Measurements from ENCODE around the gene USHBP1.

USHBP1 gene

GRCh38 chr19:17229890-17230289 lies 34.7 kb downstream of the USHBP1 start:
- no peak overlapping the region for H3K9ac ChIP-seq (ENCODE audit: low read length)
- no peak overlapping the region for H2AFZ ChIP-seq (ENCODE audit: low read length)
- DNase-seq = no peak
- H3K9me3 ChIP-seq (replicated peaks; ENCODE audit: insufficient read depth, low read length) = no peaks in the 10 kb centered on the region
- no peaks in the 10 kb centered on the region for H3K9me2 ChIP-seq (replicated peaks; ENCODE audit: insufficient read depth, low read length)
- H3K4me1 ChIP-seq (ENCODE audit: low read length) = peaks cover 8% of the 10 kb centered on the region; the same call in 1 of the 2 replicates
- no peaks in the 10 kb centered on the region for H3K36me3 ChIP-seq (replicated peaks; ENCODE audit: insufficient read depth, low read length)
- no peaks in the 10 kb centered on the region for H3K27me3 ChIP-seq (replicated peaks; ENCODE audit: insufficient read depth, low read length)
- H3K4me2 ChIP-seq (ENCODE audit: low read depth, low read length) = no peak overlapping the region
- H4K20me1 ChIP-seq (ENCODE audit: insufficient read depth, low read length) = no peaks in the 10 kb centered on the region
- TF ChIP-seq EZH2 (optimal IDR thresholded peaks at IDR 0.05; ENCODE audit: low read depth, low read length) (no peak), EZH2phosphoT487 (IDR thresholded peaks at IDR 0.05; ENCODE audit: low read length) (no peak)
- TF ChIP-seq, protein P1, sequence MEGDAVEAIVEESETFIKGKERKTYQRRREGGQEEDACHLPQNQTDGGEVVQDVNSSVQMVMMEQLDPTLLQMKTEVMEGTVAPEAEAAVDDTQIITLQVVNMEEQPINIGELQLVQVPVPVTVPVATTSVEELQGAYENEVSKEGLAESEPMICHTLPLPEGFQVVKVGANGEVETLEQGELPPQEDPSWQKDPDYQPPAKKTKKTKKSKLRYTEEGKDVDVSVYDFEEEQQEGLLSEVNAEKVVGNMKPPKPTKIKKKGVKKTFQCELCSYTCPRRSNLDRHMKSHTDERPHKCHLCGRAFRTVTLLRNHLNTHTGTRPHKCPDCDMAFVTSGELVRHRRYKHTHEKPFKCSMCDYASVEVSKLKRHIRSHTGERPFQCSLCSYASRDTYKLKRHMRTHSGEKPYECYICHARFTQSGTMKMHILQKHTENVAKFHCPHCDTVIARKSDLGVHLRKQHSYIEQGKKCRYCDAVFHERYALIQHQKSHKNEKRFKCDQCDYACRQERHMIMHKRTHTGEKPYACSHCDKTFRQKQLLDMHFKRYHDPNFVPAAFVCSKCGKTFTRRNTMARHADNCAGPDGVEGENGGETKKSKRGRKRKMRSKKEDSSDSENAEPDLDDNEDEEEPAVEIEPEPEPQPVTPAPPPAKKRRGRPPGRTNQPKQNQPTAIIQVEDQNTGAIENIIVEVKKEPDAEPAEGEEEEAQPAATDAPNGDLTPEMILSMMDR (IDR thresholded peaks at IDR 0.05; ENCODE audit: low read length) = no peak
- H3K79me2 ChIP-seq (ENCODE audit: low read length) = peaks cover 4% of the 10 kb centered on the region; the same call in 1 of the 2 replicates
- H3F3A ChIP-seq (ENCODE audit: insufficient read depth, low read length) = no peaks in the 10 kb centered on the region
- H3K4me3 ChIP-seq (ENCODE audit: low read length) = no peak overlapping the region
- H3K27ac ChIP-seq (ENCODE audit: low read length) = no peak overlapping the region

DNA sequence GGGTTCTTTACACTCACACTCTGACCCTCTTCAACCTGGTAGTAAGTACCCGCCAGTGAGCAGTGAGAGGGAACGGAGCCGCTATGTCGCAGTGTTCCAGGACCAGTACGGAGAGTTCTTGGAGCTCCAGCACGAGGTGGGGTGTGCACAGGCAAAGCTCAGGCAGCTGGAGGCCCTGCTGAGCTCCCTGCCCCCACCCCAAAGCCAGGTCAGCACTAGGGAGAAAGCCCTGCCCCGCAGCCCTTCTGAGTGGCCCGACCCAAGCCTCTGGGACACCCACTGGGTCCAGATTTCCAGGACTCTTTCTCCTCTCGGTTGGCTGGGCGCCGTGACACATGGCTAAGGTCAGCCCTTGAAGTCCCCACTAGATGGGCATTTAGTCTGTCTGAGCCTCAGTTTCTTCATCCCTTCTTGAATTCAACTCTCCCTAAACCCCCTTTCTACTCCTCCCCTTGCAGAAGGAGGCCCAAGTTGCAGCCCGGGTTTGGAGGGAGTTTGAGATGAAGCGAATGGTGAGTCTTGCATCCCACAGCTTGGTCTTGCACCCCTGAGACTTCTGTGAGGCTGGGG lies 36.7 kb downstream of the USHBP1 start:
- no peaks in the 10 kb centered on the region; the same call in 1 of the 2 replicates for H3K27me3 ChIP-seq (replicated peaks; ENCODE audit: insufficient read depth, low read length)
- no peak overlapping the region for H3K9ac ChIP-seq (ENCODE audit: low read length)
- no peaks in the 10 kb centered on the region for H3F3A ChIP-seq (ENCODE audit: insufficient read depth, low read length)
- no peak overlapping the region for H3K27ac ChIP-seq (ENCODE audit: low read length)
- no peak overlapping the region for H3K4me3 ChIP-seq (ENCODE audit: low read length)
- no peaks in the 10 kb centered on the region for H3K79me2 ChIP-seq (ENCODE audit: low read length)
- H3K4me2 ChIP-seq (ENCODE audit: low read depth, low read length) = no peak overlapping the region
- DNase-seq = no peak
- H2AFZ ChIP-seq (ENCODE audit: low read length) = no peak overlapping the region
- no peaks in the 10 kb centered on the region for H4K20me1 ChIP-seq (ENCODE audit: insufficient read depth, low read length)
- peaks cover 4% of the 10 kb centered on the region; the same call in 1 of the 2 replicates for H3K4me1 ChIP-seq (ENCODE audit: low read length)
- H3K9me2 ChIP-seq (replicated peaks; ENCODE audit: insufficient read depth, low read length) = no peaks in the 10 kb centered on the region
- no peaks in the 10 kb centered on the region for H3K36me3 ChIP-seq (replicated peaks; ENCODE audit: insufficient read depth, low read length)
- TF ChIP-seq EZH2phosphoT487 (IDR thresholded peaks at IDR 0.05; ENCODE audit: low read length) (no peak), EZH2 (optimal IDR thresholded peaks at IDR 0.05; ENCODE audit: low read depth, low read length) (no peak)
- TF ChIP-seq, protein P1 (IDR thresholded peaks at IDR 0.05; ENCODE audit: low read length) = no peak
- H3K9me3 ChIP-seq (replicated peaks; ENCODE audit: insufficient read depth, low read length) = no peaks in the 10 kb centered on the region

- TF ChIP-seq, protein P1 (IDR thresholded peaks at IDR 0.05; ENCODE audit: low read length) = no peak
- TF ChIP-seq EZH2 (optimal IDR thresholded peaks at IDR 0.05; ENCODE audit: low read depth, low read length) = no peak
- TF ChIP-seq EZH2phosphoT487 (IDR thresholded peaks at IDR 0.05; ENCODE audit: low read length) = no peak
- peak within 1 kb of the TSS; percentile 73 for H3K4me3 ChIP-seq (ENCODE audit: low read length)
- H3K36me3 ChIP-seq (replicated peaks; ENCODE audit: insufficient read depth, low read length) = no peaks in the 10 kb centered on the region
- peak within 1 kb of the TSS; percentile 64; the same call in 1 of the 2 replicates for H3K9ac ChIP-seq (ENCODE audit: low read length)
- no peaks in the 10 kb centered on the region for H3F3A ChIP-seq (ENCODE audit: insufficient read depth, low read length)
- H3K4me1 ChIP-seq (ENCODE audit: low read length) = peaks cover 4% of the 10 kb centered on the region; the same call in 1 of the 2 replicates
- peak; percentile 98 for DNase-seq
- peak within 1 kb of the TSS; percentile 86 for H3K4me2 ChIP-seq (ENCODE audit: low read depth, low read length)
- H3K79me2 ChIP-seq (ENCODE audit: low read length) = no peaks in the 10 kb centered on the region
- no peaks in the 10 kb centered on the region for H3K9me3 ChIP-seq (replicated peaks; ENCODE audit: insufficient read depth, low read length)
- no peaks in the 10 kb centered on the region for H3K9me2 ChIP-seq (replicated peaks; ENCODE audit: insufficient read depth, low read length)
- H2AFZ ChIP-seq (ENCODE audit: low read length) = peak within 1 kb of the TSS; percentile 87
- peak within 1 kb of the TSS; percentile 76; the same call in 1 of the 2 replicates for H3K27ac ChIP-seq (ENCODE audit: low read length)
- no peaks in the 10 kb centered on the region; the same call in 1 of the 2 replicates for H3K27me3 ChIP-seq (replicated peaks; ENCODE audit: insufficient read depth, low read length)
- H4K20me1 ChIP-seq (ENCODE audit: insufficient read depth, low read length) = no peaks in the 10 kb centered on the region
Measured at GRCh38 chr19:17226002-17226933, 38.3 kb downstream of the USHBP1 start, which contains the start of gene OCEL1. Gene OCEL1, plus strand, starts transcription at chr19:17226226. Its CDS starts 22 bp downstream, at chr19:17226248.
